HL-60 (cell line): ENCODE data around the gene MAPK1.

Experiments used
- DNase-seq, 2 experiments: peaks; one replicate each; pipeline ENCODE4 v3.0.0-alpha.2; 2010 to 2020; ENCODE audit warnings: low read depth in 1 of 2, low spot score in 1 of 2
- H3K27ac ChIP-seq: fragments of 250-450 bp; sonication (Bioruptor Pico); replicated peaks from 2 replicates; pipeline ENCODE4 v1.5.1; 2020; ENCODE audit warnings: mild to moderate bottlenecking, moderate library complexity
- H3K27me3 ChIP-seq: fragments of 250-450 bp; sonication (Bioruptor Pico); 2 replicates; pipeline ENCODE4 v1.5.1; 2021; ENCODE audit warnings: mild to moderate bottlenecking, moderate library complexity; ENCODE audit not compliant: insufficient read depth, poor library complexity, severe bottlenecking
- H3K4me3 ChIP-seq: replicated peaks from 2 replicates; pipeline ENCODE4 v1.5.1; 2011; ENCODE audit warnings: mild to moderate bottlenecking, control low read depth, low read length; ENCODE audit not compliant: insufficient read depth
- CTCF ChIP-seq: IDR thresholded peaks from one replicate; pipeline ENCODE4 v1.5.1; 2011; ENCODE audit warnings: low read length, control low read depth, inconsistent platforms; ENCODE audit not compliant: insufficient read depth
- GABPA ChIP-seq: IDR thresholded peaks from 2 replicates; pipeline ENCODE4 v1.6.1; 2012; ENCODE audit warnings: low read depth
- POLR2AphosphoS5 ChIP-seq: IDR thresholded peaks from 2 replicates; pipeline ENCODE4 v1.6.1; 2012; ENCODE audit warnings: low read depth
- REST ChIP-seq: IDR thresholded peaks from 2 replicates; pipeline ENCODE4 v1.6.1; 2012; ENCODE audit warnings: low read depth; ENCODE audit not compliant: insufficient replicate concordance
- SPI1 ChIP-seq: IDR thresholded peaks from 2 replicates; pipeline ENCODE4 v1.6.1; 2012; ENCODE audit warnings: low read depth, mild to moderate bottlenecking, borderline replicate concordance

The MAPK1 gene

GRCh38 chr22:21815958-21816357 is 51.5 kb downstream of the MAPK1 start:
- Histone ChIP-seq H3K27ac (peak overlapping the region; percentile 93), H3K4me3 (no peak overlapping the region), H3K27me3 (no peaks in the 10 kb centered on the region)
- TF ChIP-seq REST (no peak), CTCF (no peak), SPI1 (no peak), POLR2AphosphoS5 (no peak), GABPA (no peak)
- no peak for DNase-seq

- TF ChIP-seq REST (no peak), CTCF (no peak), GABPA (no peak), SPI1 (no peak), POLR2AphosphoS5 (no peak)
- DNase-seq = no peak
- H3K4me3 ChIP-seq = no peak overlapping the region
- no peaks in the 10 kb centered on the region for H3K27me3 ChIP-seq
- peak overlapping the region; percentile 93 for H3K27ac ChIP-seq
Observed at GRCh38 chr22:21815357-21815756, 52.1 kb downstream of the MAPK1 start.

- TF ChIP-seq GABPA = no peak
- no peak for TF ChIP-seq REST
- TF ChIP-seq CTCF = no peak
- no peak for TF ChIP-seq POLR2AphosphoS5
- no peak for TF ChIP-seq SPI1
- Histone ChIP-seq H3K27ac (no peak overlapping the region), H3K27me3 (no peaks in the 10 kb centered on the region), H3K4me3 (no peak overlapping the region)
- no peak for DNase-seq
Observed at GRCh38 chr22:21811982-21812381, 55.5 kb downstream of the MAPK1 start.
